Osteocyte (in vitro differentiated cells): Measurements from ENCODE around the gene LARGE2. TPM values are rescaled to one million over a fixed set of nuclear protein-coding genes. Genes with fewer than 3 reads are reported as not detected.

Experiments used
- DNase-seq: peaks from one replicate; pipeline ENCODE4 v3.0.0; 2021; ENCODE audit warnings: mixed read lengths; ENCODE audit not compliant: unreplicated experiment; ENCODE audit errors: extremely low spot score
- H3K27ac Mint-ChIP-seq: one replicate; pipeline ENCODE4 v1.8.0; 2021; ENCODE audit warnings: mild to moderate bottlenecking, mixed read lengths; ENCODE audit not compliant: unreplicated experiment
- H3K27me3 Mint-ChIP-seq: one replicate; pipeline ENCODE4 v1.8.0; 2021; ENCODE audit warnings: mixed read lengths; ENCODE audit not compliant: unreplicated experiment
- H3K36me3 Mint-ChIP-seq: one replicate; pipeline ENCODE4 v1.8.0; 2021; ENCODE audit warnings: mixed read lengths; ENCODE audit not compliant: unreplicated experiment
- H3K4me1 Mint-ChIP-seq: one replicate; pipeline ENCODE4 v1.8.0; 2021; ENCODE audit warnings: mixed read lengths; ENCODE audit not compliant: unreplicated experiment
- H3K4me3 Mint-ChIP-seq: one replicate; pipeline ENCODE4 v1.8.0; 2021; ENCODE audit warnings: mild to moderate bottlenecking, moderate library complexity, mixed read lengths; ENCODE audit not compliant: unreplicated experiment
- H3K9me3 Mint-ChIP-seq: one replicate; pipeline ENCODE4 v1.8.0; 2021; ENCODE audit warnings: mixed read lengths; ENCODE audit not compliant: unreplicated experiment
- CTCF ChIP-seq: fragments of 200-600 bp; sonication (generic); IDR thresholded peaks from 2 replicates; pipeline ENCODE4 v1.5.0; 2021; ENCODE audit warnings: antibody characterized with exemption, mild to moderate bottlenecking, moderate library complexity
- total RNA-seq: library from RNA; stranded (reverse); gene quantifications from 2 replicates; pipeline ENCODE4 v1.2.1, GENCODE V29; 2021

The LARGE2 gene
- total RNA-seq, 1 donor from 2014 or later, result not detected

DNA sequence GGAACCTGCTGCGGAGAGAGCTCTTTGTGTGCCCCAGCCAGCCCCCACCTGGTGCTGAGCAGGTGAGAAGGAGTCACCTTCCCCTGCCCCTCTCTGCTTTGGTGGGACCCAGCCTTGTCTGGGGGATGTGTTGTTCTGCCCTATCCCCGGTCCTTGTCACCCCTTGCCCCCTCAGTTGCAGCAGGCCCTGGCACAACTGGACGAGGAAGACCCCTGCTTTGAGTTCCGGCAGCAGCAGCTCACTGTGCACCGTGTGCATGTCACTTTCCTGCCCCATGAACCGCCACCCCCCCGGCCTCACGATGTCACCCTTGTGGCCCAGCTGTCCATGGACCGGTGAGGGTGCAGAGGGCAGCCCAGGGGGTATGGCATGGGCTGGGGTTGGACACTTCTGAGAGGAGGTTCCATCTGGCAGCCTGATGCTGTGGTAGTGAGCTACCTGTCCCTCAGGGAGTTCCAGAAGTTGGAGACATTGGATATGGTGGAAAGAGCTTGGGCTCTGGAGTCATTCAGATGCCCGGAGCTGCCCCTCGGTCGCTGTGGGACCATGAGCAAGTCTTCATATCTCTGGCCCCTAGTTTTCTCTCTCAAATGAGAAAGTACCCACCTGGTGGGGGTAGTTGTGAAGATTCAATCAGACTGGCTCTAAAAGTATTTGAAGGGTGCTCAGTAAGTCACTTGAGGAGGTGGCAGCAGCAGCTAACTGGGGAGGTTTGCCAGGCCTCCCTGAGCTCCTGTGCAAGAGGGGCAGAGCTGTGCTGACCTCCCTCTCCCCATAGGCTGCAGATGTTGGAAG, 4.3 kb downstream of the LARGE2 start:
- H3K9me3 Mint-ChIP-seq, result no peaks in the 10 kb centered on the region
- no peak for DNase-seq
- TF ChIP-seq CTCF, result no peak
- H3K27me3 Mint-ChIP-seq, result peaks cover 19% of the 10 kb centered on the region
- H3K36me3 Mint-ChIP-seq, result peaks cover 5% of the 10 kb centered on the region
- peaks cover 16% of the 10 kb centered on the region for H3K4me1 Mint-ChIP-seq
- no peak overlapping the region for H3K27ac Mint-ChIP-seq
- no peak overlapping the region for H3K4me3 Mint-ChIP-seq

DNA sequence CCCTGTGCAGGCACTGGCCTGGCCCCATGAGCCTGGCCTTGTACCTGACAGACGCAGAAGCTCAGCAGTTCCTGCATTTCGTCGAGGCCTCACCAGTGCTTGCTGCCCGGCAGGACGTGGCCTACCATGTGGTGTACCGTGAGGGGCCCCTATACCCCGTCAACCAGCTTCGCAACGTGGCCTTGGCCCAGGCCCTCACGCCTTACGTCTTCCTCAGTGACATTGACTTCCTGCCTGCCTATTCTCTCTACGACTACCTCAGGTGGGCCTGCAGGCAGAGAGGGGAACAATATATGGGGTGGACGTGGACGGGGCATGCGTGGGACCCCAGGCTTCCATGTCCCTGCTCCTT, 4.9 kb downstream of the LARGE2 start:
- H3K27ac Mint-ChIP-seq, result no peak overlapping the region
- no peak for DNase-seq
- H3K4me1 Mint-ChIP-seq, result peaks cover 15% of the 10 kb centered on the region
- no peak overlapping the region for H3K4me3 Mint-ChIP-seq
- H3K9me3 Mint-ChIP-seq, result no peaks in the 10 kb centered on the region
- H3K27me3 Mint-ChIP-seq, result peaks cover 19% of the 10 kb centered on the region
- no peak for TF ChIP-seq CTCF
- peaks cover 6% of the 10 kb centered on the region for H3K36me3 Mint-ChIP-seq

DNA sequence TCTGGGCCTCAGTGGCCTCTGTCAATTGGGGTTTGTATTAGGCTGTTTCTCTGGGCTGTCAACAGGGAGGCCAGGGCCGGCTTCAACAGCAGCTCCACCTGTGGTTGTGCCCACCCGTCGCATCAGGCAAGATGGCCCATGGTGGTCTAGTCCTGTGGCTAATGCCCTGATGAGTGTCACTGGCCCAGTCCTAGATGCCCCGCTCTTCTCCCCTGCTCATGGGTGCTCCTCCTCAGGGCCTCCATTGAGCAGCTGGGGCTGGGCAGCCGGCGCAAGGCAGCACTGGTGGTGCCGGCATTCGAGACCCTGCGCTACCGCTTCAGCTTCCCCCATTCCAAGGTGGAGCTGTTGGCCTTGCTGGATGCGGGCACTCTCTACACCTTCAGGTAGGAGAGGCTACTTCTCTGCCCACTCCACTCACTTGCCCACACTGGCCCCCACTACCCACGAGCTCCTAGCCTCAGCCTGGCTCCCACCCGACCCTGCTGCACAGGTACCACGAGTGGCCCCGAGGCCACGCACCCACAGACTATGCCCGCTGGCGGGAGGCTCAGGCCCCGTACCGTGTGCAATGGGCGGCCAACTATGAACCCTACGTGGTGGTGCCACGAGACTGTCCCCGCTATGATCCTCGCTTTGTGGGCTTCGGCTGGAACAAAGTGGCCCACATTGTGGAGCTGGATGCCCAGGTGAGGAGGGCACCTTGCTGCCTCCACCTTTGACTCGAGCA, 5.4 kb downstream of the LARGE2 start:
- Mint-ChIP-seq H3K9me3 (no peaks in the 10 kb centered on the region), H3K27me3 (peaks cover 19% of the 10 kb centered on the region), H3K4me1 (peaks cover 15% of the 10 kb centered on the region), H3K4me3 (no peak overlapping the region), H3K36me3 (peaks cover 11% of the 10 kb centered on the region), H3K27ac (no peak overlapping the region)
- TF ChIP-seq CTCF, result no peak
- DNase-seq, result no peak

GRCh38 chr11:45928535-45929215, 6.2 kb downstream of the LARGE2 start:
- TF ChIP-seq CTCF, result no peak
- Mint-ChIP-seq H3K4me1 (peaks cover 11% of the 10 kb centered on the region), H3K27ac (no peak overlapping the region), H3K36me3 (peaks cover 18% of the 10 kb centered on the region), H3K4me3 (no peak overlapping the region), H3K9me3 (no peaks in the 10 kb centered on the region), H3K27me3 (peaks cover 14% of the 10 kb centered on the region)
- DNase-seq, result no peak
